ENCODE results near the gene ABITRAM.

DNA sequence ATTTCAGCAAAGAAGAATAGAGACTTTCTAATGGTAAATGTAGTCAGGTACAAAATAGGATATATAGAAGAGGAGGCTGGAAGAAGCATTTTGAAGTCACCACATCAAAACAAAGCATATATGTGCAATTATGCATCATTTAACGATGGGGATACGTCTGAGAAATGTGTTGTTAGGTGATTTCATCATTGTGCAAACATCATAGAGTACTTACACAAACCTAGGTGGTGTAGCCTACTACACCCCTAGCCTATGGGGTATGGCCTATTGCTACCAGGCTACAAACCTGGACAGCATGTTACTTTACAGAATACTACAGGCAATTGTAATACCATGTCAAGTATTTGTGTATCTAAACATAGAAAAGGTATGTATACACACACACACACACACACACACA is 28.7 kb upstream of the ABITRAM start:
- no peak for TF ChIP-seq POLR2A (IDR thresholded peaks at IDR 0.05; ENCODE audit: low read depth, low read length)
- no peak for TF ChIP-seq POLR2AphosphoS5 (IDR thresholded peaks at IDR 0.05; ENCODE audit: low read depth, low read length)
- no peak for TF ChIP-seq TAF1 (IDR thresholded peaks at IDR 0.05; ENCODE audit: low read depth, low read length)
- TF ChIP-seq SPI1 (IDR thresholded peaks at IDR 0.05; ENCODE audit: low read depth, low read length), result no peak
